GM12878 (cell line): ENCODE results near the gene POLD4. TPM values are rescaled to one million over a fixed set of nuclear protein-coding genes. Genes with fewer than 3 reads are reported as not detected.

Experiments used
- ATAC-seq: fragments of 200-7000 bp; cut with Tn5 transposase; 3 replicates; pipeline ENCODE4 v1.9.1; 2020; ENCODE audit warnings: mild to moderate bottlenecking, moderate library complexity
- BruUV-seq: library from RNA; stranded (reverse); fragments of 400-500 nt; replicated peaks from 2 replicates; lab custom pipeline; 2021; lab: Mats Ljungman, UMichigan
- CTCF ChIA-PET: fragments of 300-600 bp; sonication (Branson Sonifier 250); formaldehyde crosslinking; extraction: SDS; loops from one replicate; lab custom pipeline; 2021; ENCODE audit warnings: inconsistent platforms; lab: Yijun Ruan, JAX
- POLR2A ChIA-PET: fragments of 350-600 bp; formaldehyde crosslinking; extraction: SDS; loops from one replicate; lab custom pipeline; 2021; ENCODE audit warnings: inconsistent platforms; lab: Charles Lee
- RAD21 ChIA-PET: fragments of 300-600 bp; sonication (Branson Sonifier 250); formaldehyde crosslinking; loops from one replicate; lab custom pipeline; 2023; ENCODE audit warnings: antibody characterized with exemption; ENCODE audit not compliant: unreplicated experiment; lab: Charles Lee
- SMC1A ChIA-PET: fragments of 300-600 bp; sonication (Branson Sonifier 250); formaldehyde crosslinking; loops from one replicate; lab custom pipeline; 2023; ENCODE audit not compliant: unreplicated experiment, uncharacterized antibody; lab: Charles Lee
- DNase-seq: peaks from one replicate; pipeline ENCODE4 v3.0.0-alpha.2; 2011; ENCODE audit warnings: low read depth, low spot score
- FAIRE-seq: peaks from 3 replicates; lab custom pipeline; 2011; peaks lifted over from hg19 to GRCh38; lab: Jason Lieb, UNC
- H2AFZ ChIP-seq: 2 replicates; pipeline ENCODE4 v1.6.0; 2011; ENCODE audit warnings: low read depth, low read length, control low read depth; ENCODE audit not compliant: control insufficient read depth
- H3K27ac ChIP-seq: 2 replicates; pipeline ENCODE4 v1.5.1; 2011; ENCODE audit warnings: control low read depth; ENCODE audit not compliant: control insufficient read depth, insufficient read depth
- H3K27me3 ChIP-seq, 2 experiments: replicated peaks in 1 of 2; 2 replicates each; pipeline versions ENCODE4 v1.6.0 to v1.6.1; 2011; ENCODE audit warnings: low read length in 1 of 2; ENCODE audit not compliant: control insufficient read depth in 2 of 2, insufficient read depth in 2 of 2
- H3K36me3 ChIP-seq, 2 experiments: 2 replicates each; pipeline ENCODE4 v1.5.1; 2011; ENCODE audit warnings: low read length in 1 of 2; ENCODE audit not compliant: control insufficient read depth in 2 of 2, insufficient read depth in 2 of 2
- H3K4me1 ChIP-seq: 2 replicates; pipeline ENCODE4 v1.6.1; 2011; ENCODE audit warnings: mild to moderate bottlenecking, low read length, moderate library complexity, mixed read lengths; ENCODE audit not compliant: control insufficient read depth, insufficient read depth
- H3K4me2 ChIP-seq: 2 replicates; pipeline ENCODE4 v1.6.0; 2011; ENCODE audit warnings: control low read depth; ENCODE audit not compliant: control insufficient read depth, insufficient read depth
- H3K4me3 ChIP-seq: fragments of 200-600 bp; sonication (generic); 2 replicates; pipeline ENCODE4 v1.5.1; 2016
- H3K79me2 ChIP-seq: 2 replicates; pipeline ENCODE4 v1.6.0; 2011; ENCODE audit warnings: low read length; ENCODE audit not compliant: control insufficient read depth, insufficient read depth
- H3K9ac ChIP-seq: 2 replicates; pipeline ENCODE4 v1.8.0; 2011; ENCODE audit warnings: low read length, control low read depth, mixed read lengths; ENCODE audit not compliant: control insufficient read depth, insufficient read depth
- H3K9me3 ChIP-seq: replicated peaks from 3 replicates; pipeline ENCODE4 v1.5.1; 2011; ENCODE audit warnings: mild to moderate bottlenecking, low read length; ENCODE audit not compliant: control insufficient read depth, insufficient read depth
- H4K20me1 ChIP-seq: 2 replicates; pipeline ENCODE4 v1.6.0; 2011; ENCODE audit not compliant: control insufficient read depth, insufficient read depth
- ATF3 ChIP-seq: IDR thresholded peaks from 2 replicates; pipeline ENCODE4 v1.6.1; 2011; ENCODE audit warnings: low read depth, mild to moderate bottlenecking, low read length, moderate library complexity, borderline replicate concordance; ENCODE audit errors: extremely low read depth
- BCL3 ChIP-seq: IDR thresholded peaks from 2 replicates; pipeline ENCODE4 v1.6.1; 2011; ENCODE audit warnings: borderline replicate concordance, low read depth, mild to moderate bottlenecking, moderate library complexity, low read length; ENCODE audit not compliant: insufficient read depth, poor library complexity, severe bottlenecking
- CBX3 ChIP-seq: fragments of 200-600 bp; sonication (generic); IDR thresholded peaks from 2 replicates; pipeline ENCODE4 v1.6.1; 2016; ENCODE audit warnings: low read depth, borderline replicate concordance
- CHD1 ChIP-seq: IDR thresholded peaks from 2 replicates; pipeline ENCODE4 v1.6.1; 2012; ENCODE audit warnings: low read depth, low read length, improper control_type of control experiment
- FOXK2 ChIP-seq: fragments of 450-650 bp; IDR thresholded peaks from 2 replicates; pipeline ENCODE4 v1.6.1; 2017; ENCODE audit warnings: mild to moderate bottlenecking, moderate library complexity
- GATAD2B ChIP-seq: fragments of 450-650 bp; conservative IDR thresholded peaks from 2 replicates; pipeline ENCODE4 v1.6.1; 2017; ENCODE audit warnings: low read depth, mild to moderate bottlenecking, moderate library complexity
- MYC ChIP-seq: IDR thresholded peaks from 2 replicates; pipeline ENCODE4 v1.6.1; 2011; ENCODE audit warnings: mild to moderate bottlenecking, low read length, moderate library complexity, inconsistent platforms; ENCODE audit not compliant: insufficient read depth, insufficient replicate concordance, insufficient read length, severe bottlenecking
- SMAD5 ChIP-seq: IDR thresholded peaks from 2 replicates; pipeline ENCODE4 v1.6.1; 2016; ENCODE audit warnings: antibody characterized with exemption, low read depth
- SREBF2 ChIP-seq: IDR thresholded peaks from 2 replicates; pipeline ENCODE4 v1.6.1; 2012; ENCODE audit warnings: mild to moderate bottlenecking, low read length
- ZNF592 ChIP-seq: fragments of 450-650 bp; IDR thresholded peaks from 2 replicates; pipeline ENCODE4 v1.6.1; 2017; ENCODE audit warnings: mild to moderate bottlenecking, moderate library complexity
- ZSCAN29 ChIP-seq: fragments of 450-650 bp; IDR thresholded peaks from 2 replicates; pipeline ENCODE4 v1.6.1; 2017; ENCODE audit warnings: mild to moderate bottlenecking, moderate library complexity
- WGBS: methylation state at CpG from one replicate; pipeline ENCODE4 v1.1.6; 2016; ENCODE audit warnings: low lambda C conversion rate; ENCODE audit not compliant: insufficient replicate concordance, insufficient coverage; ENCODE audit errors: missing lambda C conversion rate; 5-methylcytosine and 5-hydroxymethylcytosine counted together
- in situ Hi-C: fragments of 300-500 bp; cut with MboI; formaldehyde crosslinking; loops from 9 replicates; pipeline ENCODE4 v1.14.3; 2018; ENCODE audit warnings: mixed read lengths
- intact Hi-C: fragments of 100-400 bp; cut with micrococcal nuclease; formaldehyde crosslinking; loops from one replicate; pipeline ENCODE4 v1.14.2; 2022; ENCODE audit not compliant: unreplicated experiment
- polyA plus RNA-seq, 11 experiments: library from polyadenylated mRNA; depleted of rRNA in 4 of 11; unstranded in 6 of 11; stranded (reverse) in 5 of 11; fragments of >200 nt; fragmentation: Nextera tagmentation in 4 of 11; fragmentation: Illumina TruSeq in 1 of 11; extraction: Ambion mirVana in 4 of 11; extraction: Trizol in 1 of 11; gene quantifications; 1 replicate in 1 of 11; 2 replicates in 10 of 11; pipeline versions ENCODE4 v1.2.1 to v1.2.3, GENCODE V29; 2011 to 2016; ENCODE audit warnings: inconsistent platforms in 2 of 11, missing spikeins in 2 of 11, low read depth in 1 of 11
- total RNA-seq, 4 experiments: library from RNA; depleted of rRNA in 3 of 4; stranded (reverse); fragments of >200 nt in 3 of 4; fragmentation: Illumina TruSeq in 1 of 4; extraction: Trizol in 1 of 4; gene quantifications; 2 replicates each; pipeline versions ENCODE4 v1.2.1 to v1.2.3, GENCODE V29; 2013 to 2021

The POLD4 gene
- total and polyA plus RNA-seq, 10 of the 15 experiments (the other 5 are each of a cell fraction or from before 2014, with no cell fraction given): 8.1 to 176 (median 88.1) TPM

GRCh38 chr11:67397986-67398660 lies 44.8 kb upstream of the POLD4 start:
- DNase-seq (no peak), FAIRE-seq (no peak), ATAC-seq (no peak)
- in situ Hi-C loops (no loop called here), intact Hi-C loops (no loop called here)
- H3K27me3 ChIP-seq: no peaks in the 10 kb centered on the region
- no peak overlapping the region for H3K27ac ChIP-seq
- peaks cover 28% of the 10 kb centered on the region for H3K4me1 ChIP-seq
- H2AFZ ChIP-seq: no peak overlapping the region
- H3K36me3 ChIP-seq: peaks cover 23 to 30% of the 10 kb centered on the region in 2 experiments
- SMC1A ChIA-PET: interaction anchor here (0.9 kb wide), 1 partner anchor 53 kb away, joined by 4 read pairs; no protein-coding TSS in a partner anchor
- H3K4me2 ChIP-seq: no peak overlapping the region
- CTCF ChIA-PET: interaction anchor here (0.8 kb wide), 1 partner anchor 46 kb away, joined by 3 read pairs; no protein-coding TSS in a partner anchor
- H3K79me2 ChIP-seq: peaks cover 38% of the 10 kb centered on the region
- TF ChIP-seq GATAD2B (no peak), FOXK2 (no peak), ZSCAN29 (no peak), CBX3 (no peak), ZNF592 (no peak), SMAD5 (no peak), MYC (no peak), SREBF2 (no peak), CHD1 (no peak), BCL3 (no peak), ATF3 (no peak)
- BruUV-seq: TSS peak; percentile 68
- WGBS: 82% methylated on average over 24 of the region's 24 CpGs
- H3K4me3 ChIP-seq: no peak overlapping the region
- H3K9ac ChIP-seq: no peak overlapping the region
- no peaks in the 10 kb centered on the region; the same call in 1 of the 2 replicates for H4K20me1 ChIP-seq
- H3K9me3 ChIP-seq: no peaks in the 10 kb centered on the region; the same call in 2 of the 3 replicates
- POLR2A ChIA-PET: no interaction called here
- RAD21 ChIA-PET: interaction anchor here (1.5 kb wide), 1 partner anchor 88 kb away, joined by 4 read pairs; no protein-coding TSS in a partner anchor
